Activated CD8-positive, alpha-beta memory T cell treated with anti-CD3 and anti-CD28 coated beads, Interleukin-2, amount 50 U/mL, for 48 hours (primary cell): ENCODE data around the gene GNPDA2.

Experiments used
- DNase-seq: peaks from one replicate; pipeline ENCODE4 v3.0.0-alpha.2; 2020

Gene GNPDA2

DNA sequence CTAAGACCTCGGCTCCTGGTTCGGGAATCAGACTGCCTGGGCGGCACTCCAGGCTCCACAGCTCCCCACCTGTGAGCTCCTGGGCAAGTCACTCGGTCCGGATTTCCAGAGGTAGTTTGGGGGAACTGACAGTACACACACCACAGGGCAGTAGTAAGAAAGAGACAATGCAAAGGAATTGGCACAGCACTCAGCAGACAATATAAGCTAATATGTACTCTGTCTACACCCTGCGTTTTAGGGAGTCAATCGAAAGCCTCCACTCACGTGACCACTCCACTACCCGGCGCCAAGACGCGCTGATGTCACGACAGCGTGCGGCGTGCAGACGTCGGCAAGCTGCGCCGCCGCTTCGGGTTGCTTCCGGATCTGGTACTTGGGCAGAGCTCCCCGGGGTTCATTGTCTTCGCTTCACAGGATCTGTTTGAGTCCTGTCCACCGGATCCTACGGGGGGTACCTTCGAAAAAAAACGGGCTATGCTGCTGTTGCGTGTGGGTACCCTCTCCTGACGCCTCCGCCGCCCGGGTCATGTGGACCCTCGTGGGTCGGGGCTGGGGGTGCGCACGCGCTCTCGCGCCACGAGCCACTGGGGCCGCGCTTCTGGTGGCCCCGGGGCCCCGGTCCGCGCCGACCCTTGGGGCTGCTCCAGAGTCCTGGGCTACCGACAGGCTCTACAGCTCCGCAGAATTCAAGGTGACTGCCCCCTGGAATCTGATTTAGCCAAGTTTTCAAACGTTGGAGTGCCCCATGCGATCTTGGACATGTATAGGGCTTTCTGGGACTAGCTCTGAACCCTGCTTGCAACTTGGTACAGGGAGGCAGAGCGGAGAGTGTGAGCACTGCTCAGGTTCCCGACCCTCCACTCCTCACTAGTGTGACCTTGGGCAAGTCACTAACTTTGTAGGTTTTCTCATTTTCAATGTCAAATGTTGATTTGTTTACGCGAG lies 48.0 kb downstream of the GNPDA2 start, which contains the start of gene GUF1:
Gene GUF1 (plus strand): TSS at position 327 of the 948 bp plus-strand sequence. CDS start 203 bp downstream, at position 530.
- DNase-seq, result peak; percentile 90

DNA sequence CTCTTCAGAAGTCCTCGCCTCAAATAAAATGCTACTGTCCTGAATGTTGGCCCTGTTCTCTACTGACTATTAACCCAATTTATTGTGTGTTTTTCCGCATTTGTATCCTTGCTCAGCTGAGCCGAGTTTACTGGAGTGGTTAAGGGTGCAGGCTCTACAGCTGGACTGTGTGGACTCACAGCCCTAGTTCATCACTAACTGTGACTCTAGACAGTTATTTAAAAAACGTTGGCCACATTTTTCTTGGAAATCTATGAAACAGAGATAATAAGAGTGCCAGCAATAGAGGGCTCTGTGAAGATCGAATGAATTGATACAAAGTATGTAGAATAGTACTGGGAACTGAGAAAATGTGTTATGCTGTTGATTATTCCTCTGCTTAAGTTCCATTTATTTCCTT lies 51.0 kb downstream of the GNPDA2 start:
- no peak for DNase-seq

DNA sequence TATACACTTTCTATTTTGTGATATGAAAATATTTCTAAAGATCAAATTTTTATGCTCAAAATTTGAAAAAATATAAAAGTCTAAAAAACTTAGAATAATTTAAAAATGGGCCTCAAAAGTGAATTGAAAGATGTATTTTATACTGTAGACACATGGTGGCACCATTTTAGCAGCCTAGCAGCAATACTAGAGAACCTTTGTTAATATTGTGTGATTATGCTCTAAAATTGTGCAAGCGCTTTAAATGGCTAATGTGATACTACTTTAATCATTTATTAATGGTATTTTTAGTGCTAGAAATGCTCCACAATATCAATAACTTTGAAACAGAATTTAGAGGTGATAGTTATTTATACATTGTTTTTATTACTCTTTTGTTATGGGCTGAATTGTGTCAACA lies 51.9 kb downstream of the GNPDA2 start:
- DNase-seq, result no peak

DNA sequence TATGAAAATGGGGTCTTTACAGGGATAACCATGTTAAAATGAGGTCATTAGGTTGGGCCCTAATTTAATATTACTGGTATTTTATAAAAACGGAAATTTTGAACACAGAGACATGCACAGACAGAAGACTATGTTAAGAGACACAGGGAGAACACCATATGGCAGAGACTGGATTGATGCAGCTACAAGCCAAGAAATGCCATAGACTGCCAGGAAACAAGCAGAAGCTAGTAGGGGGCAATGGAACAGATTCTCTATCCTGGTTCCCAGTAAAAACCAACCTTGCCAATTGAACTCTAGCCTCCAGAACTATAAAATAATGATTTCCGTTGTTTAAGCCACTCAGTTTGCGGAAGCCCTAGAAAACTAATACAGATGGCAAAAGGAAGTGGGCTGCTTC lies 54.7 kb downstream of the GNPDA2 start:
- DNase-seq, result no peak

DNA sequence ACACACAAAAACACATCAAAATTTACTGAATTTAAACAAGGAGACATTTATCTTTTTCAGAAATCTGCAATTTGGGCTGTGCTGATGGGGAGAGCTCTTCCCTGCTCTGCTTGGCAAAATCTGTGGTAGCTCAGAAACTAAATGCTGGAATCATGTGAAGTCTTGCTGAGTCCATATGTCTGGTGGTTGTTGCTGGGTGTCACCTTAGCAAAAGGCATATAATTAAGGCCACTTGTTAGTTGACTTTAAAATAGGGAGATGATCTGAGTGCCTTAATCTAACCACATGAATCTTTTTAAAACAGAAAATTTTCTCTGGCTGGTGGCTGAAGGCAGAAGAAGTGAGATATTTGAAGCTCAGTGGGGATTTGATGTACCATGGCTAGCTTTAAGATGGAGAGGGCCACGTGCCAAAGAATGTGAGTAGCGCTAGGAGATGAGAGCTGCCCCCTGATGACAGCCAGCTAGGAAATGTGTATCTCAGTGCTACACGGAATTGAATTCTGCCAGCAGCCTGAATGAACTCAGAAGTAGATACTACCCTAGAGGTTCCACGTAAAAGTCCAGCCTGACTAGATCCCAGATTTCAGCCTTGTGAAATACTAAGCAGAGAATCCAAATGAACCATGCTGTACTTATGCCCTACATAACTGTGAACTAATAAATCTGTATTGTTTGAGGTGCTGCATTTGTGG lies 55.7 kb downstream of the GNPDA2 start:
- no peak for DNase-seq

DNA sequence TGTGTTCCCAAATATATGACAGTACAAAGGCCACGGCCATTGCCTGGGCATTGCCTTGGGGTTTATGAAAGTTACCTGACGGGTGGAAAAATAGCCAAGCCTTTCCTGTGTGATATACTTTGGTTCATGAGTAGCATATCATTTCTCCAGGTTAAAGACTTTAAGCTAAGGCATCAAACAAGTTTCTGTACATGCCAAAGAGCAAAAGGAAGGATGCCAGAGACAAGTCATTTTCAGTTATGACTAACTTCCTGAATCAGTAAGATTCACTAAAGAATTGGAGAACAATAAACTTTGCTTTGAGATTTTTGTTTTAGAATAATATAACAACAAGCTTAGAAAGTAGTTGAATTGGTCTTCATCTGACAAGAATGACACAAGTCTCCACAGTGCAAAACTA lies 57.8 kb downstream of the GNPDA2 start:
- DNase-seq, result no peak

DNA sequence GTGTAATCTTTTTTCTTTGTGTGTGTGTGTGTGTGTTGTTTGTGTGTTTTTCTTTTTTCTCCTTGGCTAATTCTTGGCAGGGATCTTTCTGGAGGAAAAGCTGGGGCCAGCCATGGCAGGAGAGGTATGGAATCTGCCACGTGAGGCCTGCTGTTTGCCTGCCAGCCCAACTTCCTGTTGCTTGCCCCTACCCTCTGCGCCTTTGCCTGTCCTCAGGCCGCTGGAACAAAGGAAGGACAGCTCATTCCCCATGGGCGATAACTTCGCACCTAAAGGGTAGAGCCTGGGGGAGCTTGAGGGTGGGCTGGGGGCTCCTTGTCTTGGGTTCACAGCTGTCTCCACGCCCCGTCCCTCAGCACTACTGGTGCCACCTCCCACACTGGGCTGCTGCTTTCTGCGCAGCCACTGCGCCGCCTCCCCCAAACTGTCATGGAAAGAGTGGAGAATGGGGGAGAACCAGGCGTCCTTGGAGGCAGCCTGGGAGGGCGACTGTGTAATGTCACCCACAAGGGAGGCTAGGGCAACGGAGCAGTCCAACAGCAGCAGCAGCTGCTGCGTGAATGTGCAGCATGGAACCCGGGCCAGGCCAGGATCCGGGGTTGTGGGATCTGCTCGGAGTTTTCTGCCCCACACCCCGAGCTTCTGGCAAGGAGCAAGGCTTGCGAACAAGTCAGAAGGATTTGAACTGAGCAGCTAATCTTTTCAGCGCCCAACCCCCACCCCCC lies 62.7 kb downstream of the GNPDA2 start:
- DNase-seq, result no peak

DNA sequence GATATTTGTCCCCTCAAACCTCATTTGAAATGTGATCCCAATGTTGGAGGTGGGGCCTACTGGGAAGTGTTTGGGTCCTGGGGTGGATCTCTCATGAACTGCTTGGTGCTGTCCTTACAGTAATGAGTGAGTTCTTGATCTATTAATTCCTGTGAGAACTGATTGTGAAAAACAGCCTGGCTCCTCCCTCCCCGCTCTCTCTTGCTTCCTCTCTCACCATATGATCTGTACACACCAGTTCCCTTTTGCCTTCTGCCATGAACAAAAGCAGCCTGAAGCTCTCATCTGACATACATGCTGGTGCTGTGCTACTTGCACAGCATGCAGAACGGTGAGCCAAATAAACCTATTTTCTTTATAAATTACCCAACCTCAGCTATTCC lies 63.7 kb downstream of the GNPDA2 start:
- DNase-seq, result no peak

DNA sequence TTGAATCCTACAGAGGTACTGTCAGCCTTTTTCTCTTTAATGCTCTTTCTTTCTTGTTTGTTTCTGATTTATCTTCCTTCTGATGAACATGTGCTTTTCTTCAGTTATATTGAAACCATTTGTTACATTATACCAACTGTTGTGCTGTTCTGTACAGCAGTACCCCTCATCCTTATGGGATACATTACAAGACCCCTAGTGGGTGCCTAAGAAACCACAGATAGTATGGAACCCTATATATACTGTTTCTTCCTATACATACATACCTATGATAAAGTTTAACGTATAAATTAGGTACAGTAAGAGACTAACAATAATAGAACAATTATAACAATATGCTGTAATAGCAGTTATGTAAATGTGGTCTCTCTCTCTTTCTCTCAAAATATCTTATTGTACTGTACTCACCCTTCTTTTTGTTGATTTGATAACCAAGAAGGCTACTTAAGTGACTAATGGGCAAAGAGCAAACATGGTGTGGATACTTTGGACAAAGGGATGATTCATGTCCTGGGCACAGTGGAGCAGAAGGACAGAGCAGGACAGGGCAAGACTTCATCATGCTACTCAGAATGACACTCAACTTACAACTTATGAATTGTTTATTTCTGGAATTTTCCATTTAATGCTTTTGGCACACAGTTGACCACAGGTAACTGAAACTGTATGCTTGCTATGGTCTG lies 64.3 kb downstream of the GNPDA2 start:
- no peak for DNase-seq

DNA sequence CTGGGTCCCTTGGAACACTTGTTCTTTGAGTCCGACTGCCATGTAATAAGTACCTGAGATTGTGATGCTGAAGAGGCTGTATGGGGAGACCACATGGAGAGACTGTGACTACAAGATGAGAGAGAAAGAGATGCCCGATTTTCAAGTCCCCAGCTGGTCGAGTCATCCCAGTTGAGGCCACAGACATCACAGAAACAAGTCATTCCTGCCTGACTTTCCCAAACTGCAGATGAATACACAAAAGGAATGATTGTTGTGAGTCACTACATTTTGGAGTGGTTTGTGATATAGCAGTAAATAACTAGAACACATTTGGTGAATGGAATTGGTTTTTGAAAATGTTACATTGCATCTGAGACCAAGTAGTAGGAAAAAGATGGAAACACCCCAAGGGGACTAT lies 66.0 kb downstream of the GNPDA2 start:
- DNase-seq, result no peak

DNA sequence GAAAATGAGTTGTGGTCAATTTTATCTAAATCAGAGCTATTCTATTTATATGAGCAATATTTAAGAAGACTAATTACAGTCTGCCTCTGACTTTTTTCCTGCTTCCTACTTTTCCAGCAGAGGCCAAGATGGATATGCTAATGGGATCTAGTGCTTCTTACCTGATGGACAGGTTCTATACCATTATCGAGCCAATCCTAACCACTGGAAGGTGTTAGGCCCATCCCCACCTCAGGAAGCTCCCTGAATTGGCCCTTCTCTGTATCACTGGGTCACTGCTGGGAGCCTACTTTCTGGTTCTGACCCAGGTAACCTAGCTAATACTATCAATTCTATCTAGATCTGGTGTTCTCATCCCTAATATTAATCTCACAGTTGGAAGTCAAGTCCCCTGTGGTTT lies 74.4 kb downstream of the GNPDA2 start:
- no peak for DNase-seq
